ENCODE measurements around the gene FAM25C.
A peak's percentile ranks its signal among the peaks of the same experiment; 100 is the strongest.
"Not testable (repeated sequence)": the region's sequence is repeated elsewhere in the genome, so short reads cannot be mapped to it uniquely, and the experiment has no call there.

The FAM25C gene

GRCh38 chr10:47999691-48000090 lies at the start of gene FAM25C:
FAM25C (minus strand) TSS chr10:47999791; CDS start chr10:47999765, 26 bp downstream.
- not testable (repeated sequence) for DNase-seq (ENCODE audit: low read depth, low spot score)

- DNase-seq (ENCODE audit: low read depth, low spot score) = not testable (repeated sequence)
Measured at GRCh38 chr10:48044557-48044956, 45.0 kb upstream of the FAM25C start.

- not testable (repeated sequence) for DNase-seq (ENCODE audit: low read depth, low spot score)
Measured at GRCh38 chr10:48031390-48031789, 31.8 kb upstream of the FAM25C start.

- not testable (repeated sequence) for DNase-seq (ENCODE audit: low read depth, low spot score)
Measured at GRCh38 chr10:48002306-48002705, 2.7 kb upstream of the FAM25C start.

- peak; percentile 9 for DNase-seq (ENCODE audit: low read depth, low spot score)
Measured at GRCh38 chr10:47994045-47994444, 5.5 kb downstream of the FAM25C start.

- DNase-seq (ENCODE audit: low read depth, low spot score) = not testable (repeated sequence)
Measured at GRCh38 chr10:47992560-47992959, 7.0 kb downstream of the FAM25C start.

GRCh38 chr10:47991706-47992105 lies 7.9 kb downstream of the FAM25C start:
- peak; percentile 56 for DNase-seq (ENCODE audit: low read depth, low spot score)

GRCh38 chr10:47990097-47990496 lies 9.5 kb downstream of the FAM25C start:
- not testable (repeated sequence) for DNase-seq (ENCODE audit: low read depth, low spot score)

- DNase-seq (ENCODE audit: low read depth, low spot score) = not testable (repeated sequence)
Measured at GRCh38 chr10:47989542-47989950, 10.0 kb downstream of the FAM25C start.

- DNase-seq (ENCODE audit: low read depth, low spot score) = peak; percentile 14
Measured at GRCh38 chr10:47988718-47989541, 10.7 kb downstream of the FAM25C start.

GRCh38 chr10:47987952-47988351 lies 11.6 kb downstream of the FAM25C start:
- not testable (repeated sequence) for DNase-seq (ENCODE audit: low read depth, low spot score)

- not testable (repeated sequence) for DNase-seq (ENCODE audit: low read depth, low spot score)
Measured at GRCh38 chr10:47986413-47987230, 13.0 kb downstream of the FAM25C start.

- DNase-seq (ENCODE audit: low read depth, low spot score) = not testable (repeated sequence)
Measured at GRCh38 chr10:47975409-47975808, 24.2 kb downstream of the FAM25C start.

GRCh38 chr10:47973131-47973530 lies 26.5 kb downstream of the FAM25C start:
- DNase-seq (ENCODE audit: low read depth, low spot score) = not testable (repeated sequence)

- not testable (repeated sequence) for DNase-seq (ENCODE audit: low read depth, low spot score)
Measured at GRCh38 chr10:47972077-47972476, 27.5 kb downstream of the FAM25C start.

GRCh38 chr10:47971598-47971997 lies 28.0 kb downstream of the FAM25C start:
- not testable (repeated sequence) for DNase-seq (ENCODE audit: low read depth, low spot score)

GRCh38 chr10:47970047-47970446 lies 29.5 kb downstream of the FAM25C start:
- not testable (repeated sequence) for DNase-seq (ENCODE audit: low read depth, low spot score)

- DNase-seq (ENCODE audit: low read depth, low spot score) = not testable (repeated sequence)
Measured at GRCh38 chr10:47968988-47969387, 30.6 kb downstream of the FAM25C start.

- not testable (repeated sequence) for DNase-seq (ENCODE audit: low read depth, low spot score)
Measured at GRCh38 chr10:47964280-47965063, 35.1 kb downstream of the FAM25C start.

- DNase-seq (ENCODE audit: low read depth, low spot score) = not testable (repeated sequence)
Measured at GRCh38 chr10:47962785-47963184, 36.8 kb downstream of the FAM25C start.

GRCh38 chr10:47960699-47961098 lies 38.9 kb downstream of the FAM25C start:
- not testable (repeated sequence) for DNase-seq (ENCODE audit: low read depth, low spot score)
